ENCODE data around the gene MTHFD1L.

MTHFD1L gene

DNA sequence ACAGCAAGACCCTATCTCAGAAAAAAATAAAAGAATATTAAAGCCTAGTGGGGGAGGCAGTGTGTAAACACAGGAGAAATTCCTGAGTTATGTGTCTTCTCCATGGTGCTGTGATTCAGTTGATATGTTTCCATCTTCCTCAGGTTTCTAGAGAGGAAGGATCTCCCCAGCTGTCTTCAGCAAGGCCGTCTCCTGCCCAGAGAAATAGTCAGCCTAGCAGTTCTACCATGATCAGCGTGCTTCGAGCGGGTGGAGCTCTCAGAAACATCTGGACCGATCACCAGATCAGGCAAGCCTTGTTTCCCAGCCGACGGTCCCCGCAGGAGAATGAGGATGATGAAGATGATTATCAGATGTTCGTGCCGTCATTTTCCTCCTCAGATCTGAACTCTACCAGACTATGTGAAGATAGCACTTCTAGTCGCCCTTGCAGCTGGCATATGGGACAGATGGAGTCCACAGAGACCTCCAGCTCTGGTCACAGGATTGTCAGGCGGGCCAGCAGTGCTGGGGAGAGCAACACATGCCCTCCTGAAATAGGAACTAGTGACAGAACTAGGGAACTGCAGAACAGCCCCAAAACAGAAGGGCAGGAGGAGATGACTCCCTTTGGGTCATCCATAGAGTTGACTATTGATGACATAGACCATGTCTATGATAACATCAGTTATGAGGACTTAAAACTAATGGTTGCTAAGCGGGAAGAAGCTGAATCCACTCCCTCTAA lies 34.9 kb upstream of the MTHFD1L start:
- Histone ChIP-seq H3K27ac (no peak overlapping the region), H3K36me3 (ENCODE audit: control insufficient read depth, insufficient read depth, low read length) (no peaks in the 10 kb centered on the region), H3K4me1 (no peaks in the 10 kb centered on the region), H3K4me3 (ENCODE audit: low read depth, low read length) (no peak overlapping the region), H3K79me2 (peaks cover 6% of the 10 kb centered on the region), H3K9me3 (ENCODE audit: control insufficient read depth, low read length) (no peaks in the 10 kb centered on the region), H2AFZ (no peak overlapping the region), H3K27me3 (ENCODE audit: control insufficient read depth, insufficient read depth, low read length) (no peaks in the 10 kb centered on the region), H3K4me2 (ENCODE audit: low read length) (no peak overlapping the region), H3K9ac (no peak overlapping the region)
- TF ChIP-seq, protein P1, sequence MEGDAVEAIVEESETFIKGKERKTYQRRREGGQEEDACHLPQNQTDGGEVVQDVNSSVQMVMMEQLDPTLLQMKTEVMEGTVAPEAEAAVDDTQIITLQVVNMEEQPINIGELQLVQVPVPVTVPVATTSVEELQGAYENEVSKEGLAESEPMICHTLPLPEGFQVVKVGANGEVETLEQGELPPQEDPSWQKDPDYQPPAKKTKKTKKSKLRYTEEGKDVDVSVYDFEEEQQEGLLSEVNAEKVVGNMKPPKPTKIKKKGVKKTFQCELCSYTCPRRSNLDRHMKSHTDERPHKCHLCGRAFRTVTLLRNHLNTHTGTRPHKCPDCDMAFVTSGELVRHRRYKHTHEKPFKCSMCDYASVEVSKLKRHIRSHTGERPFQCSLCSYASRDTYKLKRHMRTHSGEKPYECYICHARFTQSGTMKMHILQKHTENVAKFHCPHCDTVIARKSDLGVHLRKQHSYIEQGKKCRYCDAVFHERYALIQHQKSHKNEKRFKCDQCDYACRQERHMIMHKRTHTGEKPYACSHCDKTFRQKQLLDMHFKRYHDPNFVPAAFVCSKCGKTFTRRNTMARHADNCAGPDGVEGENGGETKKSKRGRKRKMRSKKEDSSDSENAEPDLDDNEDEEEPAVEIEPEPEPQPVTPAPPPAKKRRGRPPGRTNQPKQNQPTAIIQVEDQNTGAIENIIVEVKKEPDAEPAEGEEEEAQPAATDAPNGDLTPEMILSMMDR (IDR thresholded peaks at IDR 0.05): no peak

DNA sequence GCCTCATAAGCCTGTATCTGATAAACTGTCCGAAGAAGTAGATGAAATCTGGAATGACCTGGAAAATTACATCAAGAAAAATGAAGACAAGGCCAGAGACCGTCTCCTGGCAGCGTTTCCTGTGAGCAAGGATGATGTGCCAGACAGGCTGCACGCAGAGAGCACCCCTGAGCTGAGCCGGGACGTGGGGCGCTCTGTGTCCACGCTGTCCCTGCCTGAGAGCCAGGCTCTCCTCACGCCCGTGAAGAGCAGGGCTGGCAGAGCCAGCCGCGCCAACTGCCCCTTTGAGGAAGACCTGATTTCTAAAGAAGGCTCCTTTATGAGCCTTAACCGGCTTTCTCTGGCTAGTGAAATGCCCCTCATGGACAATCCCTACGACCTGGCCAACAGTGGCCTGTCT lies 33.9 kb upstream of the MTHFD1L start:
- no peaks in the 10 kb centered on the region for H3K36me3 ChIP-seq (ENCODE audit: control insufficient read depth, insufficient read depth, low read length)
- H3K9me3 ChIP-seq (ENCODE audit: control insufficient read depth, low read length): no peaks in the 10 kb centered on the region
- no peak overlapping the region for H3K4me3 ChIP-seq (ENCODE audit: low read depth, low read length)
- H3K27me3 ChIP-seq (ENCODE audit: control insufficient read depth, insufficient read depth, low read length): no peaks in the 10 kb centered on the region
- H3K4me1 ChIP-seq: no peaks in the 10 kb centered on the region
- no peak overlapping the region for H3K27ac ChIP-seq
- H3K9ac ChIP-seq: no peak overlapping the region
- no peak overlapping the region for H3K4me2 ChIP-seq (ENCODE audit: low read length)
- TF ChIP-seq, protein P1 (IDR thresholded peaks at IDR 0.05): no peak
- peaks cover 9% of the 10 kb centered on the region for H3K79me2 ChIP-seq
- no peak overlapping the region for H2AFZ ChIP-seq

- Histone ChIP-seq H3K79me2 (peaks cover 9% of the 10 kb centered on the region), H3K27ac (no peak overlapping the region), H3K27me3 (ENCODE audit: control insufficient read depth, insufficient read depth, low read length) (no peaks in the 10 kb centered on the region), H3K9me3 (ENCODE audit: control insufficient read depth, low read length) (no peaks in the 10 kb centered on the region), H3K4me3 (ENCODE audit: low read depth, low read length) (no peak overlapping the region), H2AFZ (no peak overlapping the region), H3K4me2 (ENCODE audit: low read length) (no peak overlapping the region), H3K9ac (no peak overlapping the region), H3K36me3 (ENCODE audit: control insufficient read depth, insufficient read depth, low read length) (no peaks in the 10 kb centered on the region), H3K4me1 (no peaks in the 10 kb centered on the region)
- TF ChIP-seq, protein P1 (IDR thresholded peaks at IDR 0.05): no peak
These were observed 29.9 kb upstream of the MTHFD1L start for GRCh38 chr6:150835620-150836019.

DNA sequence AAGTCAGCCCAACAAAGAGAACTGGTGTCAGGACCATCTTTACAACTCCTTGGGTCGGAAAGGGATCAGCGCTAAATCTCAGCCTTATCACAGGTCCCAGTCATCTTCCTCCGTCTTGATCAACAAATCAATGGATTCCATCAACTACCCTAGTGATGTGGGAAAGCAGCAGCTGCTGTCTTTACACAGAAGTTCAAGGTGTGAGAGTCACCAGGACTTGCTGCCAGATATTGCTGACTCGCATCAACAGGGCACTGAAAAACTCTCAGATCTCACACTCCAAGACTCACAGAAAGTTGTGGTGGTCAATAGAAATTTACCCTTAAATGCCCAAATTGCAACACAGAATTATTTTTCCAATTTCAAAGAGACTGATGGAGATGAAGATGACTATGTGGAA lies 25.3 kb upstream of the MTHFD1L start:
- TF ChIP-seq, protein P1 (IDR thresholded peaks at IDR 0.05): no peak
- Histone ChIP-seq H2AFZ (no peak overlapping the region), H3K9ac (no peak overlapping the region)

GRCh38 chr6:150841189-150841588 lies 24.3 kb upstream of the MTHFD1L start:
- Histone ChIP-seq H3K36me3 (ENCODE audit: control insufficient read depth, insufficient read depth, low read length) (no peaks in the 10 kb centered on the region), H3K9ac (no peak overlapping the region), H3K79me2 (no peaks in the 10 kb centered on the region), H3K4me1 (no peaks in the 10 kb centered on the region), H3K4me3 (ENCODE audit: low read depth, low read length) (no peak overlapping the region), H3K27me3 (ENCODE audit: control insufficient read depth, insufficient read depth, low read length) (no peaks in the 10 kb centered on the region), H3K4me2 (ENCODE audit: low read length) (no peak overlapping the region), H3K9me3 (ENCODE audit: control insufficient read depth, low read length) (no peaks in the 10 kb centered on the region), H3K27ac (no peak overlapping the region), H2AFZ (no peak overlapping the region)
- TF ChIP-seq, protein P1 (IDR thresholded peaks at IDR 0.05): no peak

More for the DNA sequence above, 25.3 kb upstream of the MTHFD1L start:
- H3K79me2 ChIP-seq: peaks cover 3% of the 10 kb centered on the region
- no peaks in the 10 kb centered on the region for H3K4me1 ChIP-seq
- H3K27ac ChIP-seq: no peak overlapping the region
- no peaks in the 10 kb centered on the region for H3K9me3 ChIP-seq (ENCODE audit: control insufficient read depth, low read length)
- no peak overlapping the region for H3K4me3 ChIP-seq (ENCODE audit: low read depth, low read length)
- H3K27me3 ChIP-seq (ENCODE audit: control insufficient read depth, insufficient read depth, low read length): no peaks in the 10 kb centered on the region
- no peak overlapping the region for H3K4me2 ChIP-seq (ENCODE audit: low read length)
- H3K36me3 ChIP-seq (ENCODE audit: control insufficient read depth, insufficient read depth, low read length): no peaks in the 10 kb centered on the region

All from parathyroid adenoma (tissue), 2 donors.